HEK293 (cell line): ENCODE data around the gene COL18A1.

Experiments used
- EGR2 ChIP-seq: fragments of 450-650 bp; formaldehyde crosslinking; IDR thresholded peaks from 2 replicates; pipeline ENCODE4 v1.5.1; 2016; ENCODE audit warnings: low read depth, missing biosample characterization, missing genetic modification characterization
- GLIS1 ChIP-seq: fragments of 450-650 bp; formaldehyde crosslinking; IDR thresholded peaks from 2 replicates; pipeline ENCODE4 v1.5.1; 2016; ENCODE audit warnings: missing biosample characterization, missing genetic modification characterization
- SCRT1 ChIP-seq: fragments of 450-650 bp; formaldehyde crosslinking; IDR thresholded peaks from 2 replicates; pipeline ENCODE4 v1.5.1; 2016; ENCODE audit warnings: missing biosample characterization, missing genetic modification characterization, borderline replicate concordance
- ZBTB10 ChIP-seq: fragments of 450-650 bp; formaldehyde crosslinking; IDR thresholded peaks from 2 replicates; pipeline ENCODE4 v1.5.1; 2016; ENCODE audit warnings: missing biosample characterization, missing genetic modification characterization
- ZBTB8A ChIP-seq: fragments of 450-650 bp; formaldehyde crosslinking; IDR thresholded peaks from 2 replicates; pipeline ENCODE4 v1.5.1; 2016; ENCODE audit warnings: missing biosample characterization, missing genetic modification characterization
- ZEB2 ChIP-seq: fragments of 450-650 bp; formaldehyde crosslinking; IDR thresholded peaks from 2 replicates; pipeline ENCODE4 v1.5.1; 2016; ENCODE audit warnings: missing biosample characterization, missing genetic modification characterization
- ZFHX2 ChIP-seq: fragments of 450-650 bp; formaldehyde crosslinking; conservative IDR thresholded peaks from 2 replicates; pipeline ENCODE4 v1.5.1; 2016; ENCODE audit warnings: missing biosample characterization, missing genetic modification characterization
- ZNF16 ChIP-seq: fragments of 450-650 bp; formaldehyde crosslinking; IDR thresholded peaks from 2 replicates; pipeline ENCODE4 v1.5.1; 2016; ENCODE audit warnings: low read depth, missing biosample characterization, missing genetic modification characterization
- ZNF23 ChIP-seq: fragments of 450-650 bp; formaldehyde crosslinking; IDR thresholded peaks from 2 replicates; pipeline ENCODE4 v1.5.1; 2016; ENCODE audit warnings: missing biosample characterization, missing genetic modification characterization, borderline replicate concordance
- ZNF248 ChIP-seq: fragments of 450-650 bp; formaldehyde crosslinking; IDR thresholded peaks from 2 replicates; pipeline ENCODE4 v1.5.1; 2017; ENCODE audit warnings: missing biosample characterization, missing genetic modification characterization
- ZNF350 ChIP-seq: fragments of 450-650 bp; formaldehyde crosslinking; IDR thresholded peaks from 2 replicates; pipeline ENCODE4 v1.5.0; 2017; ENCODE audit warnings: missing biosample characterization, mild to moderate bottlenecking, missing genetic modification characterization
- ZNF398 ChIP-seq: fragments of 450-650 bp; formaldehyde crosslinking; IDR thresholded peaks from 2 replicates; pipeline ENCODE4 v1.5.1; 2017; ENCODE audit warnings: missing biosample characterization, missing genetic modification characterization
- ZNF416 ChIP-seq: fragments of 450-650 bp; formaldehyde crosslinking; IDR thresholded peaks from 2 replicates; pipeline ENCODE4 v1.5.1; 2016; ENCODE audit warnings: missing biosample characterization, missing genetic modification characterization
- ZNF426 ChIP-seq: fragments of 450-650 bp; formaldehyde crosslinking; IDR thresholded peaks from 2 replicates; pipeline ENCODE4 v1.5.1; 2017; ENCODE audit warnings: missing biosample characterization, missing genetic modification characterization, mild to moderate bottlenecking, inconsistent platforms, moderate library complexity
- ZNF510 ChIP-seq: fragments of 450-650 bp; formaldehyde crosslinking; IDR thresholded peaks from 2 replicates; pipeline ENCODE4 v1.5.1; 2018; ENCODE audit warnings: mild to moderate bottlenecking, missing genetic modification characterization, missing biosample characterization; ENCODE audit not compliant: insufficient replicate concordance
- ZNF514 ChIP-seq: fragments of 450-650 bp; formaldehyde crosslinking; IDR thresholded peaks from 2 replicates; pipeline ENCODE4 v1.5.1; 2016; ENCODE audit warnings: missing biosample characterization, missing genetic modification characterization
- ZNF544 ChIP-seq: fragments of 450-650 bp; formaldehyde crosslinking; IDR thresholded peaks from 2 replicates; pipeline ENCODE4 v1.5.0; 2017; ENCODE audit warnings: missing biosample characterization, missing genetic modification characterization
- ZNF548 ChIP-seq: fragments of 450-650 bp; formaldehyde crosslinking; IDR thresholded peaks from 2 replicates; pipeline ENCODE4 v1.5.1; 2016; ENCODE audit warnings: missing biosample characterization, missing genetic modification characterization
- ZNF600 ChIP-seq: fragments of 450-650 bp; formaldehyde crosslinking; IDR thresholded peaks from 2 replicates; pipeline ENCODE4 v1.5.1; 2016; ENCODE audit warnings: missing biosample characterization, missing genetic modification characterization
- ZXDB ChIP-seq: fragments of 450-650 bp; formaldehyde crosslinking; IDR thresholded peaks from 2 replicates; pipeline ENCODE4 v1.5.1; 2016; ENCODE audit warnings: missing biosample characterization, missing genetic modification characterization
- TF ChIP-seq, protein P1 (sequence below): IDR thresholded peaks from 2 replicates; pipeline ENCODE4 v1.6.1; 2011; ENCODE audit warnings: mild to moderate bottlenecking, low read depth, low read length, borderline replicate concordance
- TF ChIP-seq, protein P2 (sequence below): fragments of 450-650 bp; formaldehyde crosslinking; IDR thresholded peaks from 2 replicates; pipeline ENCODE4 v1.5.1; 2016; ENCODE audit warnings: missing biosample characterization, missing genetic modification characterization
- TF ChIP-seq, protein P3 (sequence below): fragments of 450-650 bp; formaldehyde crosslinking; IDR thresholded peaks from 2 replicates; pipeline ENCODE4 v1.5.1; 2016; ENCODE audit warnings: missing biosample characterization, missing genetic modification characterization
- TF ChIP-seq, protein P4 (sequence below): fragments of 450-650 bp; IDR thresholded peaks from 2 replicates; pipeline ENCODE4 v1.5.1; 2018; ENCODE audit warnings: missing biosample characterization, missing genetic modification characterization
- TF ChIP-seq, protein P5 (sequence below): fragments of 450-650 bp; formaldehyde crosslinking; IDR thresholded peaks from 2 replicates; pipeline ENCODE4 v1.5.1; 2016; ENCODE audit warnings: missing biosample characterization, missing genetic modification characterization, low read depth

The COL18A1 gene

DNA sequence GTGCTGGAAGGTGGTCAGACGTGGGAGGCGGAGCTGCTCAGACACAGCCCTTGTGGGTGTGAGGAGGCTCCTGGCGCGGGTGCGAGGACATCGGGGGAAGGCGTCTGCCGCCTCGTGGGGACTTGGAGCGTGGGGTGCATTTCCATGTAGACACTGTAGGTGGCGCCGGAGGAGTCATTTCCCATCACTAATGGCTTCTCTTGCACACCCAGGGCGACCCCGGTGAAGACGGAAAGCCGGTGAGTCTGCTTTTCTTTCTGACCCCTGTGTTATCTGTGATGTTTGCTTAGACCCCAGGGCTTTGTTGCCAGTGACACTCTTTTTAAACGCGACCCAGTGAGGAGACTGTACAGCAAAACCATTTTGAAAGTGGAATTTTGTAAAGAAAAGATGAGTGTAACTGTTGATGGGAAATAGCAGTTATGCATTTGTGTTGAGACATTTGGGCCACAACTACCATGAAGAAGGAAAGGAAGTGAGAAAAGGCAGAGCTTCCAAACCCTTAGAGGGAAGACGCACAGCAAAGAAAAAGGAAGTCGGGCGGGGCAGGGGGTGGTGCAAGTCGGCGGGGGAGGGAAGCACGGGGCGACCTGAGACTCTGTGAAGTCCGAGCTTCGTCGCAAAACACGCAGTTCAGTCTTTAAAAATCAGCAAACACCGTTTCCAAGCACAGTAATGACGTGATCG, 73.3 kb downstream of the COL18A1 start (continued):
- no peak for TF ChIP-seq ZNF548
- 0 out of 2 replicates have a peak, but pooled peaks have one; percentile 10 for TF ChIP-seq ZBTB8A (tag by site-specific recombination)
- no peak for TF ChIP-seq ZNF510 (tag by site-specific recombination)
- TF ChIP-seq ZNF544 (tag by site-specific recombination), result no peak
- TF ChIP-seq ZNF23 (tag by site-specific recombination), result no peak
- TF ChIP-seq GLIS1 (tag by site-specific recombination), result peak; percentile 75
- no peak for TF ChIP-seq ZNF350 (tag by site-specific recombination)
- TF ChIP-seq, protein P1, sequence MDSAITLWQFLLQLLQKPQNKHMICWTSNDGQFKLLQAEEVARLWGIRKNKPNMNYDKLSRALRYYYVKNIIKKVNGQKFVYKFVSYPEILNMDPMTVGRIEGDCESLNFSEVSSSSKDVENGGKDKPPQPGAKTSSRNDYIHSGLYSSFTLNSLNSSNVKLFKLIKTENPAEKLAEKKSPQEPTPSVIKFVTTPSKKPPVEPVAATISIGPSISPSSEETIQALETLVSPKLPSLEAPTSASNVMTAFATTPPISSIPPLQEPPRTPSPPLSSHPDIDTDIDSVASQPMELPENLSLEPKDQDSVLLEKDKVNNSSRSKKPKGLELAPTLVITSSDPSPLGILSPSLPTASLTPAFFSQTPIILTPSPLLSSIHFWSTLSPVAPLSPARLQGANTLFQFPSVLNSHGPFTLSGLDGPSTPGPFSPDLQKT, result no peak
- TF ChIP-seq ZFHX2 (tag by site-specific recombination), result peak; percentile 84
- TF ChIP-seq, protein P2, sequence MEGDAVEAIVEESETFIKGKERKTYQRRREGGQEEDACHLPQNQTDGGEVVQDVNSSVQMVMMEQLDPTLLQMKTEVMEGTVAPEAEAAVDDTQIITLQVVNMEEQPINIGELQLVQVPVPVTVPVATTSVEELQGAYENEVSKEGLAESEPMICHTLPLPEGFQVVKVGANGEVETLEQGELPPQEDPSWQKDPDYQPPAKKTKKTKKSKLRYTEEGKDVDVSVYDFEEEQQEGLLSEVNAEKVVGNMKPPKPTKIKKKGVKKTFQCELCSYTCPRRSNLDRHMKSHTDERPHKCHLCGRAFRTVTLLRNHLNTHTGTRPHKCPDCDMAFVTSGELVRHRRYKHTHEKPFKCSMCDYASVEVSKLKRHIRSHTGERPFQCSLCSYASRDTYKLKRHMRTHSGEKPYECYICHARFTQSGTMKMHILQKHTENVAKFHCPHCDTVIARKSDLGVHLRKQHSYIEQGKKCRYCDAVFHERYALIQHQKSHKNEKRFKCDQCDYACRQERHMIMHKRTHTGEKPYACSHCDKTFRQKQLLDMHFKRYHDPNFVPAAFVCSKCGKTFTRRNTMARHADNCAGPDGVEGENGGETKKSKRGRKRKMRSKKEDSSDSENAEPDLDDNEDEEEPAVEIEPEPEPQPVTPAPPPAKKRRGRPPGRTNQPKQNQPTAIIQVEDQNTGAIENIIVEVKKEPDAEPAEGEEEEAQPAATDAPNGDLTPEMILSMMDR (tag by site-specific recombination), result peak; percentile 98
- TF ChIP-seq ZNF600 (tag by site-specific recombination), result 0 out of 2 replicates have a peak, but pooled peaks have one; percentile 22
- no peak for TF ChIP-seq ZNF514 (tag by site-specific recombination)
- TF ChIP-seq ZNF426 (tag by site-specific recombination), result no peak
- TF ChIP-seq, protein P3, sequence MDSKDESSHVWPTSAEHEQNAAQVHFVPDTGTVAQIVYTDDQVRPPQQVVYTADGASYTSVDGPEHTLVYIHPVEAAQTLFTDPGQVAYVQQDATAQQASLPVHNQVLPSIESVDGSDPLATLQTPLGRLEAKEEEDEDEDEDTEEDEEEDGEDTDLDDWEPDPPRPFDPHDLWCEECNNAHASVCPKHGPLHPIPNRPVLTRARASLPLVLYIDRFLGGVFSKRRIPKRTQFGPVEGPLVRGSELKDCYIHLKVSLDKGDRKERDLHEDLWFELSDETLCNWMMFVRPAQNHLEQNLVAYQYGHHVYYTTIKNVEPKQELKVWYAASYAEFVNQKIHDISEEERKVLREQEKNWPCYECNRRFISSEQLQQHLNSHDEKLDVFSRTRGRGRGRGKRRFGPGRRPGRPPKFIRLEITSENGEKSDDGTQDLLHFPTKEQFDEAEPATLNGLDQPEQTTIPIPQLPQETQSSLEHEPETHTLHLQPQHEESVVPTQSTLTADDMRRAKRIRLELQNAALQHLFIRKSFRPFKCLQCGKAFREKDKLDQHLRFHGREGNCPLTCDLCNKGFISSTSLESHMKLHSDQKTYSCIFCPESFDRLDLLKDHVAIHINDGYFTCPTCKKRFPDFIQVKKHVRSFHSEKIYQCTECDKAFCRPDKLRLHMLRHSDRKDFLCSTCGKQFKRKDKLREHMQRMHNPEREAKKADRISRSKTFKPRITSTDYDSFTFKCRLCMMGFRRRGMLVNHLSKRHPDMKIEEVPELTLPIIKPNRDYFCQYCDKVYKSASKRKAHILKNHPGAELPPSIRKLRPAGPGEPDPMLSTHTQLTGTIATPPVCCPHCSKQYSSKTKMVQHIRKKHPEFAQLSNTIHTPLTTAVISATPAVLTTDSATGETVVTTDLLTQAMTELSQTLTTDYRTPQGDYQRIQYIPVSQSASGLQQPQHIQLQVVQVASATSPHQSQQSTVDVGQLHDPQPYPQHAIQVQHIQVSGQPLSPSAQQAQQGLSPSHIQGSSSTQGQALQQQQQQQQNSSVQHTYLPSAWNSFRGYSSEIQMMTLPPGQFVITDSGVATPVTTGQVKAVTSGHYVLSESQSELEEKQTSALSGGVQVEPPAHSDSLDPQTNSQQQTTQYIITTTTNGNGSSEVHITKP (tag by site-specific recombination), result no peak
- no peak; the same call in 1 of the 2 replicates for TF ChIP-seq ZEB2 (tag by site-specific recombination)
- peak; percentile 90 for TF ChIP-seq EGR2 (tag by site-specific recombination)
- TF ChIP-seq, protein P4, sequence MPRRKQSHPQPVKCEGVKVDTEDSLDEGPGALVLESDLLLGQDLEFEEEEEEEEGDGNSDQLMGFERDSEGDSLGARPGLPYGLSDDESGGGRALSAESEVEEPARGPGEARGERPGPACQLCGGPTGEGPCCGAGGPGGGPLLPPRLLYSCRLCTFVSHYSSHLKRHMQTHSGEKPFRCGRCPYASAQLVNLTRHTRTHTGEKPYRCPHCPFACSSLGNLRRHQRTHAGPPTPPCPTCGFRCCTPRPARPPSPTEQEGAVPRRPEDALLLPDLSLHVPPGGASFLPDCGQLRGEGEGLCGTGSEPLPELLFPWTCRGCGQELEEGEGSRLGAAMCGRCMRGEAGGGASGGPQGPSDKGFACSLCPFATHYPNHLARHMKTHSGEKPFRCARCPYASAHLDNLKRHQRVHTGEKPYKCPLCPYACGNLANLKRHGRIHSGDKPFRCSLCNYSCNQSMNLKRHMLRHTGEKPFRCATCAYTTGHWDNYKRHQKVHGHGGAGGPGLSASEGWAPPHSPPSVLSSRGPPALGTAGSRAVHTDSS, result no peak
- TF ChIP-seq, protein P5, sequence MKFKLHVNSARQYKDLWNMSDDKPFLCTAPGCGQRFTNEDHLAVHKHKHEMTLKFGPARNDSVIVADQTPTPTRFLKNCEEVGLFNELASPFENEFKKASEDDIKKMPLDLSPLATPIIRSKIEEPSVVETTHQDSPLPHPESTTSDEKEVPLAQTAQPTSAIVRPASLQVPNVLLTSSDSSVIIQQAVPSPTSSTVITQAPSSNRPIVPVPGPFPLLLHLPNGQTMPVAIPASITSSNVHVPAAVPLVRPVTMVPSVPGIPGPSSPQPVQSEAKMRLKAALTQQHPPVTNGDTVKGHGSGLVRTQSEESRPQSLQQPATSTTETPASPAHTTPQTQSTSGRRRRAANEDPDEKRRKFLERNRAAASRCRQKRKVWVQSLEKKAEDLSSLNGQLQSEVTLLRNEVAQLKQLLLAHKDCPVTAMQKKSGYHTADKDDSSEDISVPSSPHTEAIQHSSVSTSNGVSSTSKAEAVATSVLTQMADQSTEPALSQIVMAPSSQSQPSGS (tag by site-specific recombination), result no peak
- no peak for TF ChIP-seq SCRT1 (tag by site-specific recombination)
- no peak for TF ChIP-seq ZNF416 (tag by site-specific recombination)
- no peak for TF ChIP-seq ZXDB (tag by site-specific recombination)
- no peak for TF ChIP-seq ZNF398
- no peak for TF ChIP-seq ZBTB10 (tag by site-specific recombination)
- no peak for TF ChIP-seq ZNF16 (tag by site-specific recombination)
- no peak for TF ChIP-seq ZNF248 (tag by site-specific recombination)
